GM10266 (cell line): ENCODE data around the gene ACCSL.

Experiments used
- DNase-seq: peaks from one replicate; pipeline ENCODE4 v3.0.0; 2012; ENCODE audit errors: extremely low spot score
- CTCF ChIP-seq: IDR thresholded peaks from 2 replicates; pipeline ENCODE4 v1.5.1; 2012; ENCODE audit warnings: mild to moderate bottlenecking, low read depth; ENCODE audit not compliant: control insufficient read depth, insufficient read depth; ENCODE audit errors: missing control alignments

Gene ACCSL

GRCh38 chr11:44047931-44048431 is at the start of gene ACCSL:
ACCSL (plus strand) TSS chr11:44047981; CDS start chr11:44048037, 56 bp downstream.
- TF ChIP-seq CTCF = no peak
- DNase-seq = no peak

GRCh38 chr11:43998308-43998707 is 49.5 kb upstream of the ACCSL start:
- no peak for DNase-seq
- TF ChIP-seq CTCF = no peak

DNA sequence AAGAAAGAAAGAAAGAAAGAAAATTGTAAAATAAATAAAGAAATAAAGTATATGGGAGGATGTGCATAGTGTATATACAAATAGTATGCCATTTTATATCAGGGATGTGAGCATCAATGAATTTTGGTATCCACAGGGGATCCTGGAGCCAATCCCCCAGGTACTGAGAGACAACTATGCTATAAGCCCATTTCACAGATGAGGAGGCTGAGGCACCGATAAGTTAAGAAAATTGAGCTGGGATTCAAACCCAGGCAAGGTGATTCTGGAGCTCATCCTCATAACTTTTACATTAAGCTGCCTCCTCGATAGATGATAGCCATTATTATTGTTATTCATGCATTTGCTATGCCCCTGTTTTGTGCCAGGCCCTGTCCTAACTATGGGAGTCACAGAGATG is 47.0 kb upstream of the ACCSL start:
- no peak for TF ChIP-seq CTCF
- no peak for DNase-seq

DNA sequence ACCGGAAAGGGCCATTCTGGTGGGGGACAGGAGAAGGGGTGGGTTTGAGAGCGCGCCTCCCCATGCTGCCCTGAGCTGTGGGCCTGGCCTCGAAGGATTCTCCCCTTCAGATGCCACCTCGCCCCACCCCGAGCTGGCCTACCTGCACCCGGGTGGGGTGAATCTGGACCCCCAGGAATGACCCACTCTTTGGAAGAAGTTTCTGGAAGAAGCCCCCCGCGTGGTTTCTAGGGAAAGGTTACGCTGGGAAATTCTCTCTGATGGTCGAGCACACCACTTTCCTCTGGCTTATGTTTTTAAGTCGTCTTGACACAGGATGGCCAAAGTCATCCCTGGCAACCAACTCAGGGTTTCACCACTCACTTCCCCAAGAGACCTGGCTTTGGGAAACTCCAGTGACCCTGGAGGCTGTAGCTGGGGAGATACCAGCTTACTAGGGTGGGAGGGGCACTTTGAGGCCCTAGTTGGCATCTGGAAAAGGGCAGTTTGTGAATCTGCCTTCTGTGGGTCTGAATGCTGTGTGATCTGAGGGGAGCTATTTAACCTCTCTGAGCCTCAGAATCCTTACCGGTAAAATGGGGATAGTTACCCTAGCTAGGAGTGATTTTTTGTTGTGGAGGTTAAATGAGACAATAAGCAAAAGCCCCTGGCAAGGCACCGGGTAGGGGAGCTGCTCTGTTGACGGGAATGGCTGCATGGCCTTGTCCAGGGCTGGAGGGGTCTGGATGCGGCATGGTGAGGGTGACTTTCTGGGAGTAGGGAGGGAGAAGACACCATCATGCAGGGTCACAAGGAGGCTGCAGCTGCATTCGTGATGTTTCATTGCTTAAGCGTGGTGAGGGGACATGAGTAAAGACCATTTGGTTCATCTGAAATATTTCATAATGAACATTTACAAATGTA is 45.3 kb upstream of the ACCSL start:
- DNase-seq = no peak
- TF ChIP-seq CTCF = no peak

DNA sequence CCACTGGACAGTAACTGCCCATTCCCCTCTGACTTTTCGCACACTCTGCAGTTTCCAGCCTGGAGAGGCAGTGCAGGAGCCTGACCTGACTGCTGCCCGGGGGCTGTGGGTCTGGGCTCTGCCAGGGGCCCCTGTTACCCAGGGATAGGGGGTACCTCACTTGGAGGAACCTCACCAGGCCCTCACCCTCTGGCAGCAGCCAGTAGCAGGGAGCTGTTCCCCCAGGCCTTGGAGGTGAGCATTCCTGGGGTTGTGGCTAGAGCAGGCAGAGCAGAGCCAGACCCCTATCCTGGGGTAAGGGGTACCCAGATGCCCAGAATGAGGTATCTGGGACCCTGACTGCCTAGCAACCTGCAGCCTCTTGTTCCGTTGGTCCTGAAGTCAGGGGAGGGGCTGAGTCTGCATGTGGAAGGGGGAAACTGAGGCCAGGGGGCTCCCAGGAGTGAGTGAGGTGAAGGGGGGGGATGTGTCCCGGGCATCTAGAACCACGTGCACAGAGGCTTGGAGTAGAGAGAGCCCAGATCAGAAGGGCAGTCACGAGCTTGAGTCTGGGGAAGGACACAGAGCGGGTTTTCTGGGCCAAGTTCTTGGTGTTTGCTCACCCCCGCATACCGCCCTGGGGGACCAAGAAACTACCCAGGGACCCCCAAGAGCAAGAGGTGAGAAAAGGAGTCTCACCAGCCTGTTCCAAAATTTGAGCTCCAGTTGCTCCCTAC is 43.9 kb upstream of the ACCSL start:
- DNase-seq = no peak
- no peak for TF ChIP-seq CTCF

- no peak for TF ChIP-seq CTCF
- no peak for DNase-seq
Measured at GRCh38 chr11:44004452-44005062, 43.2 kb upstream of the ACCSL start.
